ENCODE results near the gene UNC5A.

DNA sequence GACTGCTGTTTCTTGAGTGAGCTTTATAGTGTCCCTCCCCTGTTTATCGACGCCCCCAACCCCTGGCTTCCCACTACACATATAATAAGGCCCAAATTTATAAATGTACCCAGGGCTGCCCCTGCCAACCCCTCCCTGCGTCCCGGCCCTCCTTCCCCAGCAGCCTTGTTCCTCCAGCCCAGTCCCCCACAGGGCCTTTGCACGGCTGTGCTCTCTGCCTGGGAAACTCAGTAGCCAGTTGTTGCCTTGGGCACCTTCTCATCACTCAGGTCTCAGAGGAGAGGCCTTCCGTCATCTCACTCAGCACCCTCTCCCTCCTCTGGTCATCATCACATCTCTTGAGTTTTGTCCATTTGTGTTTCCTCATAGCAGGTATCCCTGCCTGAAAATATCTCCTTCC lies 15.8 kb upstream of the UNC5A start:
- TF ChIP-seq, protein P1, sequence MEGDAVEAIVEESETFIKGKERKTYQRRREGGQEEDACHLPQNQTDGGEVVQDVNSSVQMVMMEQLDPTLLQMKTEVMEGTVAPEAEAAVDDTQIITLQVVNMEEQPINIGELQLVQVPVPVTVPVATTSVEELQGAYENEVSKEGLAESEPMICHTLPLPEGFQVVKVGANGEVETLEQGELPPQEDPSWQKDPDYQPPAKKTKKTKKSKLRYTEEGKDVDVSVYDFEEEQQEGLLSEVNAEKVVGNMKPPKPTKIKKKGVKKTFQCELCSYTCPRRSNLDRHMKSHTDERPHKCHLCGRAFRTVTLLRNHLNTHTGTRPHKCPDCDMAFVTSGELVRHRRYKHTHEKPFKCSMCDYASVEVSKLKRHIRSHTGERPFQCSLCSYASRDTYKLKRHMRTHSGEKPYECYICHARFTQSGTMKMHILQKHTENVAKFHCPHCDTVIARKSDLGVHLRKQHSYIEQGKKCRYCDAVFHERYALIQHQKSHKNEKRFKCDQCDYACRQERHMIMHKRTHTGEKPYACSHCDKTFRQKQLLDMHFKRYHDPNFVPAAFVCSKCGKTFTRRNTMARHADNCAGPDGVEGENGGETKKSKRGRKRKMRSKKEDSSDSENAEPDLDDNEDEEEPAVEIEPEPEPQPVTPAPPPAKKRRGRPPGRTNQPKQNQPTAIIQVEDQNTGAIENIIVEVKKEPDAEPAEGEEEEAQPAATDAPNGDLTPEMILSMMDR (conservative IDR thresholded peaks at IDR 0.05; ENCODE audit: low read depth, low read length), result no peak
- TF ChIP-seq EZH2 (IDR thresholded peaks at IDR 0.05; ENCODE audit: low read length, unreplicated experiment), result no peak

Data from PC-3 (cell line).